K562 treated with DMSO at 1 percent for 12 hours (cell line): ENCODE data around the gene MAN1A1. TPM values are rescaled to one million over a fixed set of nuclear protein-coding genes. Genes with fewer than 3 reads are reported as not detected.

ENCODE experiments used
- total RNA-seq: library from RNA; unstranded; fragments of 300-600 nt; gene quantifications from 2 replicates; pipeline ENCODE4 v1.2.3, GENCODE V29; 2022; ENCODE audit not compliant: insufficient read depth

The MAN1A1 gene
- 22.3 and 89.8 TPM in 2 replicates for total RNA-seq

GRCh38 chr6:119349361-119350201 lies at the start of gene MAN1A1:
Gene MAN1A1 (minus strand): TSS chr6:119349761. CDS start chr6:119349065, 696 bp downstream.

